HG03520 (cell line): Measurements from ENCODE around the gene UNC13B.
"Not testable (repeated sequence)": the region's sequence is repeated elsewhere in the genome, so short reads cannot be mapped to it uniquely, and the experiment has no call there.

Experiments
- ATAC-seq: cut with Tn5 transposase; IDR thresholded peaks from one replicate; pipeline ENCODE4 v1.9.1; 2021; ENCODE audit warnings: mild to moderate bottlenecking, moderate library complexity; ENCODE audit not compliant: unreplicated experiment

Gene UNC13B

DNA sequence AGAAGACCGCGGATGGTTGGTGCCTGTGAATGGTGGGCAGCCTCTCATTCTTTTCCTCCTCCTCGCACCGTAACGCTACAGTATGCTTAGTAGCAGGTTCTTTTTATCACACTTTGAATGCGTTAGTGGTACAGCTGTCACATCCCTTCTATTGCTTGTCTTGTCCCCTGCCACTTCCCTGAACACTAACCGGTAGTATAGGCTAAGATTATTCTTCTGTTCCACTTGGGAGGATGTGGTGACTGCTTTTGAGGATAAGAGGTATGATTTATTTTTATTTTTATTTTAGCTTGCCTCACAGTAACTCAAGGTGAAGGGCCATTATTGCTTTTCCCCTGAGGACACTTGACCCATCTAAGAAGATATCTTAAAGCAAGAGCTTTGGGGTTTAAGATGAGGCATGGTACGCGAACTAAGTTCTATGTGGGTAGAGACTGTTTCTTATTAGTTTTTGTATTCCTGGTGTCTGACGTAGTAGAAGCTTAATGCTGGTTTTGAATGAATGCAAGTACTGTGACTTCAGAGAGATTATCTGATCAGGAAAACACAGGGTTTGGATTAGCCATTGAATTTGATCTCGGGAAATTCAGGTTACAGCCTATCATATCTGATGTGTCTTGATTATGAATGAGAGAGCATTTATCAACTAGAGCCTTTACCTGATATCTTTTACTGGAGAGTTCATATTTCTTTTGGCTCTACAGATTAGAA lies 951 bp downstream of the UNC13B start:
- no peak for ATAC-seq

DNA sequence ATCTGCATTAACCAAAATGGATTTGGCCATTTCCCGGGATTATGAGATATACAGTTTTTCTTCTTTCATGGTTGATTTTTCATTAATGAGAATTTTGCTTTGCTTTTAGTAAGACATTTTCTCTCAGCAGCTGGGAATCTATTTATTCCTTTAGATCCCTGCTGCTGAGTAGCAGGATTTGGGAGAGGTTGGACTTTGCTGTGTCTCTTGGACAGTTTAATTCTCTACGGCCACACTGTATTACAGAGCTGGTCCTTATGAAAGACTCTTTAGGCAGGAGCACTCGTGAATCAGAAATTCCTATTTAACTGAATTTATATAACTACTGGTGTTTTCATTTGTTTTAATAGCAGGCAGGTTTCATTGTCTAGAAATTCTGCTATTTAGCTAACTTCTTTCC lies 1.6 kb downstream of the UNC13B start:
- no peak for ATAC-seq

GRCh38 chr9:35164711-35165110 lies 2.9 kb downstream of the UNC13B start:
- no peak for ATAC-seq

DNA sequence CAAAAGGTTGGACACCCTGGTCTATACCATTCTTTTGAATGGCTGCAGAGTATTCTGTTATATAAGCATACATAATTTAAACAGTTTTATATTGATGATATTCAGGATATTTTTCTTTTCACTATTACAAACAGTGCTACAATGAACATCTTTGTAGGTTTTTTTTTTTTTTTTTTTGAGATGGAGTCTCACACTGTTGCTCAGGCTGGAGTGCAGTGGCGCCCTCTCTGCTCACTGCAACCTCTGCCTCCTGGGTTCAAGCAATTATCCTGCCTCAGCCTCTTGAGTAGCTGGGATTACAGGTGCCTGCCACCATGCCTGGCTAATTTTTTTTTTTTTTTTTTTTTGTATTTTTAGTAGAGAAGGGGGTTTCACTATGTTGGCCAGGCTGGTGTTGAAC lies 5.6 kb downstream of the UNC13B start:
- not testable (repeated sequence) for ATAC-seq

DNA sequence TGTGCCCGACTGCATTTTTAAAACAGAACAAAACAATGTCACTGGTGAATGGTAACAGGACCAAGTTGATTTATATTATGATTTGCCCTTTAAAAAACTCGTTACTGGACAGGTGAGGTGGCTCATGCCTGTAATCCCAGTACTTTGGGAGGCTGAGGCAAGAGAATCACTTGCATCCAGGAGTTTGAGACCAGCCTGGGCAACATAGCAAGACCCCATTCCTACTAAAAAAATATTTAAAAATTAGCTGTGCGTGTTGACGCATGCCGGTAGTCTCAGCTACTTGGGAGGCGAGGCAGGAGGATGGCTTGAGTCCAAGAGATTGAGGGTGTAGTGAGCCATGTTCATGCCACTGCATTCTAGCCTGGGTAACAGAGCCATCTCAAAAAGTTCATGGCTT lies 7.2 kb downstream of the UNC13B start:
- ATAC-seq, result no peak

DNA sequence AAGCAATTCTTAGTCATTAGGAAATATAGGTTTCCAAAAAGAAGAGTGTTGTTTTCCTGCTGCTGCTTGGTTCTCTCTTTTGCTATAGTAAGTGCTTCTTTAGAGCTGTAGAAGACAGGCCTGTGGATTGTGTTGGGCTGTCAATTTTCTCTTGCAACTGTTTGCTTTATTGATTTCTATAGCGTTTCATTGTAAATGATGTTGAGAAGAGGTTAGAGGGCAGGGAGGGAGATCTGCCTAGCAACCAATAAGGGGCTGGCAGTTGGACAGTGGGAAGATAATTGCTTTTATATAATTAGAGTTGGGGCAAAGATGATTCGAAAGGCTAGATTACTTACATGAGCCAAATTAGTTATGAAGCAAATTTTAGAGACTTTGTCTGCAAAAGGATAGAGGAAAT lies 11.1 kb downstream of the UNC13B start:
- ATAC-seq, result no peak

GRCh38 chr9:35177520-35177919 lies 15.7 kb downstream of the UNC13B start:
- no peak for ATAC-seq

DNA sequence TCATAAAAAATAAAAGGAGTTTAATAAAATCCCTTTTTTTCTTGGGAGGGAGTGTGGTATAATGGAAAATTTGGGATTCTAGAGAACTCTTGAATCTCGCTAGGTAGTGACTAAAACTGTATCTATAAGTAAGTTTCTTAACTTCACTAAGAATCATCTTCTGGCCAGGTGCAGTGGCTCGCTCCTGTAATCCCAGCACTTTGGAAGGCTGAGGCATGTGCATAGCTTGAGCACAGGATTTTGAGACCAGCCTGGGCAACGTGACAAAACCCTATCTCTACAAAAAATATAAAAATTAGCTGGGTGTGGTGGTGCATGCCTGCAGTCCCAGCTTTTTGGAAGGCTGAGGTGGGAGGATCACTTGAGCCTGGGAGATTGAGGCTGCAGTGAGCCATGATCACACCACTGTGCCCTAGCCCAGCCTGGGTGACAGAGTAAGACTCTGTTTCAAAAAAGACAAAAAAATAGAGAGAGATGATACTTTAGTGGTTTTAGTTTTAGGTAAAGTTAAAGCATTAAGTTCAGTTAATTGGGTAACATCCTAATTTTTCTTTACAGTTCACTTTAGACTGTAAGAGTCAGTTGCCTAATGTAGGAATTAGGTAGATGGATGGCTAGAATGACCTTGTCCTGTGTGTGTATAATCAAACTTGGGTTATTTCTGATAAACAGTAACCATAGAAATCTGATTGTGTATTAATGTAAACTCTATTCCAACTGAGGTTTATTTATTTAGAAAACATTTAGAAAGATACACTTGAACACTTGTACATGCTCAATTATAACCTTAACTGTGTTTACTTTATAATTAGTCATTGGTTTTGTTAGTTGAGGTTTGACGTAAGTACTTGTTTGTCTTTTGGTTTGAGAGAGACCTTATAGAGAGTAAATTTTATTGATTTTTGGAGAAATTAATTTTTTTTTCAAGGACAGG lies 17.8 kb downstream of the UNC13B start:
- no peak for ATAC-seq

DNA sequence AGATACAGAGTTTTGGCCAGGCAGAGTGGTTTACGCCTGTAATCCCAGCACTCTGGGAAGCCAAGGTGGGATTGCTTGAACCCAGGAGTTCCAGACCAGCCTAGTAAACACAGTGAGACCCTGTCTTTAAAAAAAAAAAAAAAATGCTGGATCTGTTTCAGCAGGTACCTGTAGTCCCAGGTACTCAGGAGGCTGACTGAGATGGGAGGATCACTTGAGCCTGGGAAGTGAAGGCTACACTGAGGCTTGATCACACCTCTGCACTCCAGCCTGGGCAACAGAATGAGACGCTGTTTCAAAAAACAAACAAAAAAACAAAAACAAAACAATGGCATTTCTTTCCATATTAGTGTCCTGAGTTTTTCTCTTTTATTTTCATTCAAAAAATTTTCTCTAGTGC lies 19.0 kb downstream of the UNC13B start:
- no peak for ATAC-seq

DNA sequence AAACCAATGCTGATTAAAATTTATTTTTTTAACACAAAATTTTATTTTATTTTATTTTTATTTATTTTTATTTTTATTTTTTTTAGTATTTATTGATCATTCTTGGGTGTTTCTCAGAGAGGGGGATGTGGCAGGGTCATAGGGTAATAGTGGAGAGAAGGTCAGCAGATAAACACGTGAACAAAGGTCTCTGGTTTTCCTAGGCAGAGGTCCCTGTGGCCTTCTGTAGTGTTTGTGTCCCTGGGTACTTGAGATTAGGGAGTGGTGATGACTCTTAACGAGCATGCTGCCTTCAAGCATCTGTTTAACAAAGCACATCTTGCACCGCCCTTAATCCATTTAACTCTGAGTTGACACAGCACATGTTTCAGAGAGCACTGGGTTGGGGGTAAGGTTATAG lies 20.6 kb downstream of the UNC13B start:
- ATAC-seq, result not testable (repeated sequence)

DNA sequence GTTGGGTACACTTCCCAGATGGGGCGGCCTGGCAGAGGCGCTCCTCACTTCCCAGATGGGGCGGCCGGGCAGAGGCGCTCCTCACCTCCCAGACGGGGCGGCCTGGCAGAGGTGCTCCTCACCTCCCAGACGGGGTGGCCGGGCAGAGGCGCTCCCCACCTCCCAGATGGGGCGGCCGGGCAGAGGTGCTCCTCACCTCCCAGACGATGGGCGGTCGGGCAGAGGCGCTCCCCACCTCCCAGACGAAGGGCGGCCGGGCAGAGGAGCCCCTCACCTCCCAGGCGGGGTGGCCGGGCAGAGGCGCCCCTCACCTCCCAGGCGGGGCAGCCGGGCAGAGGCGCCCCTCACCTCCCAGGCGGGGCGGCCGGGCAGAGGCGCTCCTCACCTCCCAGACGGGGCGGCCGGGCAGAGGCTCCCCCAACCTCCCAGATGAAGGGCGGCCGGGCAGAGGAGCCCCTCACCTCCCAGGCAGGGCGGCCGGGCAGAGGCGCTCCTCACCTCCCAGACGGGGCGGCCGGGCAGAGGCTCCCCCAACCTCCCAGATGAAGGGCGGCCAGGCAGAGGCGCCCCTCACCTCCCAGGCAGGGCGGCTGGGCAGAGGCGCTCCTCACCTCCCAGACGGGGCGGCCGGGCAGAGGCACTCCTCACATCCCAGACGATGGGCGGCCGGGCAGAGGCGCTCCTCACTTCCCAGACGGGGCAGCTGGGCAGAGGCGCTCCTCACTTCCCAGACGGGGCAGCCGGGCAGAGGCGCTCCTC lies 21.4 kb downstream of the UNC13B start:
- not testable (repeated sequence) for ATAC-seq

- not testable (repeated sequence) for ATAC-seq
Observed at GRCh38 chr9:35183755-35184480, 22.1 kb downstream of the UNC13B start.

- ATAC-seq, result no peak
Observed at GRCh38 chr9:35186524-35186923, 24.7 kb downstream of the UNC13B start.

- no peak for ATAC-seq
Observed at GRCh38 chr9:35190203-35190602, 28.4 kb downstream of the UNC13B start.

- no peak for ATAC-seq
Observed at GRCh38 chr9:35191105-35191504, 29.3 kb downstream of the UNC13B start.

DNA sequence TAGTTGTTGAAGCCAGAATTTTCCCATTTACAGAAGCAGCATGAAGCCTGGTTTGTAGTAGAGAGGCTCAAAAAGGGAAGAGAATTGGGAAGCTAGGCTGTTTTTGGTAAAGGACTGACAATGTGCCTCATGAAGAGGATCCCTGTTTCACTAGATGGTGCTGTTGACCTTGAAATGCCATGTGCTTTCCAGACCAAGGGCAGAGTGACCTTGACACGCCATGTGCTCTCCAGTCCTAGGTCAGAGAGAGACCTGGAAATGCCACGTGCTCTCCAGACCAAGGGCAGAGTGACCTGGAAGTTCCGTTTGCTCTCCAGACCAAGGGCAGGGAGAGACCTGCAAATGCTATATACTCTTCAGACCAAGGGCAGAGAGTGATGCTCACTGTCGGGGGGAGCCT lies 32.0 kb downstream of the UNC13B start:
- no peak for ATAC-seq

- ATAC-seq, result no peak
Observed at GRCh38 chr9:35195683-35196082, 33.9 kb downstream of the UNC13B start.

DNA sequence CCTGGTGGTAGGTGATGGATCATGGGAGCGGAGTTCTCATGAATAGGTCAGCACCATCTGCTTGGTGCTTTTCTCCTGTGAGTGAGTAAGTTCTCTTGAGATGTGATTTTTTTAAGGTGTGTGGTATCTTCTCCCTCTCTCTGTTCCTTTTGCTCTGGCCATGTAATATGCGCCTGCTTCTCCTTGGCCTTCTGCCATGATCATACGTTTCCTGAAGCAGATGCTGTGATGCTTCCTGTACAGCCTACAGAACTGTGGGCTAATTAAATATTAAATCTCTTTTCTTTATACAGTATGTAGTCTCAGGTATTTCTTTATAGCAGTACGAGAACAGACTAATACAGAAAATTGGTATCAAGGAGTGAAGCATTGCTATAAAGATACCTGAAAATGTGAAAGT lies 36.4 kb downstream of the UNC13B start:
- ATAC-seq, result no peak

- ATAC-seq, result no peak
Observed at GRCh38 chr9:35203528-35203927, 41.7 kb downstream of the UNC13B start.

DNA sequence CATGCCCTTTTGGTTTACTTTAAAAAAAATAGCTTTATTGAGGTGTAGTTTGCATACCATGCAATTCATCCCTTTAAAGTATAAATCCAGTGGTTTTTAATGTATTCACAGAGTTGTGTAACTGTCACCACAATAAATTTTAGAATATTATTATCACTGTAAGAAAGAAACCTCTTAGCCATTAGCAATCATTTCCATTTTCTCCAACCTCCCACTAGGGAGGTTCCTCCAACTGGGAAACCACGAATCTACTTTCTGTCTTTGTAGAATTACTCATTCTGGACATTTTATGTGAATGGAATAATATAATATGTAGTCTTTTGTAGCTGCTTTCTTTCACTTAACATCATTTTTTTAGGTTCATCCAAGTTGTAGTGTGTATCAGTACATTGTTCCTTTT lies 43.5 kb downstream of the UNC13B start:
- no peak for ATAC-seq

GRCh38 chr9:35211854-35212253 lies 50.0 kb downstream of the UNC13B start:
- no peak for ATAC-seq
